ENCODE measurements around the gene NRXN3. TPM values are rescaled to one million over a fixed set of nuclear protein-coding genes. Genes with fewer than 3 reads are reported as not detected.
"Not testable (repeated sequence)": the region's sequence is repeated elsewhere in the genome, so short reads cannot be mapped to it uniquely, and the experiment has no call there.

Gene NRXN3
- total RNA-seq, 1 donor from 2014 or later, result 6.7 TPM

DNA sequence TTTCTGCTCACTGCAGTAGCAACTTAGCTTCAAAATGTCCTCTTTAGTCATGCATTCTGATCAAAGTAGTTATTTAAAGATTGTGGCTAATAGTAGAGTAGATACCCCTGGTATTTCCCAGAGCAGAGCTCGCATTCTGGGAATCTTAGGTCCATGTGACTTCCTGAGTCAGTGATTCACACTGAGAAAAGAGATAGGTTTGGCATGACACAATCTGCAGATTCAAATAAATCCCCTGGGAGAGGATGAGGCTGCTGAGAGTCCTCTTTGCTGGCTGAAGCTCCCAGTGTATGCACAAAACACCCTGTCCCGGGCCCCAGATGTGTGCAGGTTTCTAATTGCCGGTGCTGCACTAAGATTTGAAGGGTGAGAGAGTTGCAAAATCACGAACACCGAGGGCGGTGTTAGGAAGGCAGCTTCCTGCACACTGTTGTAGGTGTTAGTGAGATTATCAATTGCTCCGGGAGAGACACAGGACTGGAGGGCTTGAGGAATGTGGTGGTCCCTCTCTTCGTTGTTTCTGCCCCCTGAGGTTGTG, 233.2 kb downstream of the NRXN3 start:
- DNase-seq (ENCODE audit: low spot score), result no peak

DNA sequence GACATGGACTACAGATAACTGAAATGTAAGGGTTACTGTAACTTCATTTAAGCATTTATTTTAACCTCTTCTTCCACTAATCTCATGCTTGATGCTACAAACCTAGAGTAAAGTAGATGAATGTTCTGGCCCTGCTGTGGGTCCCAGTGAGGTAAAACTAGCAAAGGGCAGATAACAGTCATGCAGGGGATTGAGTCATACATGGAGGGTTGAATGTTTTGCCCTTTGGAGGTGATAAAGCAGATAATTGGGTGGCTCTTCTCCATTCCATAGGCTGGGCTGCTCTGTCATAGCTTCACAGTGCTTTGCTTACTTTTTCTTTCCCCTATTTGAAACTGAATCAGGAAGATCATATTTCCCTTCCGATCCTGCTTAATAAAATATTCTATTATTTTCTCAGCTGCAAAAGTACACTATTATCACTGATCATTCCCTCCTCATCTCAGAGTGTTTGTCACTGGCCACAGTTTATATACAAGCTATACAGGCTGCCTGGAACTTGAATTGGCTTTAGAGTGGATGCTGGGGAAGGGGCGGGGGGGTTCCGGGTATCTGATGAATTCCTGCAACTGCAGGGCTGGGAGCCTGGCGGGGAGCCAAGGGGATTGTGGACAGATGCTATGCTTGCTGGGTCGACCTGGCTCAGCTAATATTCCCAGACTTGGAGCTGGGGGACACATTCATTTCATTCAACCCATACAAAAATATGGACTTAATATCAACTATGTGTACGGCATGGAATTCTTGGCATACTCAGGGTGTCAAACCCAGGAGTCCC, 235.1 kb downstream of the NRXN3 start:
- DNase-seq (ENCODE audit: low spot score), result no peak

DNA sequence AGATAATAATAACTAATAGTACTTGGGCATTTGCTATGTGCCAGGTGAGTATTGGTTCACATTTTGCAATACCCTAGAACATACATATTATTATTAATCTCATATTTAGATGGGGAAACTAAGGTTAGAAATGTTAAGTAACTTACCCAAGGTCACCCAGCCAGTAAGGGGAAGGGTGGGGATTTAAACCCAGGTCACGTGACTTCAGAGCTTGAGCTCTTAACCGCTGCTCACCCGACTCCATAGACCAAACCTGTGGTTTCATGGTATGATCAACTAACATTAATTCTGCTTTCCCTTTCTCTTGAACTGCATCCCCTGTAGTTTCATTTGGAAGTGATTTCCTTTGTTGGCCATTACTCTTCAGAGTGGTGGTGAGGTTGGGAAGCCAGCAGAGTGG, 242.3 kb downstream of the NRXN3 start:
- no peak for DNase-seq (ENCODE audit: low spot score)

DNA sequence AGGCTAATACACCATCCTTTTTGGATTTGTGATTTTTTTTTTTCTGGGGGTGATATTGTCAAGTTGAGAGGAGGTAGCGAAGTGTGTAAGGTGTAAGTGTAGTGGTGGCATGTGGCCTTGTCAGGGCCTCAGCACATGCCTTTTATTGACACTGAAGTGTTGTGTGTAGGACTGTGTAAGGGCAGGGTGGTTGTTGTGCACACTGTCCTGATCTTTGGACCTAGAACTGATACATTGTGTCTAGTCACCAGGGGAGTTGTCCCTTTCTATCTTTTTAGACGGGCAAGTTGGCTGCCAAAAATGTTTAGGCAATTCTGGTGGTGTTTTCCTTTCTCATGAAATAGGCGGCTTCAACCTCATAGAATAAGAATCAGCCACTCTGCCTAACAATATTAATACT, 244.0 kb downstream of the NRXN3 start:
- no peak for DNase-seq (ENCODE audit: low spot score)

DNA sequence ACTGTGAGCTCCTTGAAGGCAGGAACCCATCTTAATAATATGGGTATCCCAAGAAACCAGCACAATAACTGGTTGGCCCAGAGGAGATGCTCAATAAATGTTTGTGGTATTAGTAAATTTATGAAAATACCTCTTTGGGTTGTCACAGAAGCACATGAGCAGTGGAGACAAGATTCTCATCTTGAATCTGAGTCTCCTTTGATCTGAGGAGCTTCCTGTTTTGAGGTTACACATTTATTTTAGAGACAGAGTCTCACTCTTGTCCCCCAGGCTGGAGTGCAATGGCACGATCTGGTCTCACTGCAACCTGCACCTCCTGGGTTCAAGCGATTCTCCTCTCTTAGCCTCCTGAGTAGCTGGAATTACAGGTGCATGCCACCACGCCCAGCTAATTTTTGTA, 247.4 kb downstream of the NRXN3 start:
- DNase-seq (ENCODE audit: low spot score), result no peak

DNA sequence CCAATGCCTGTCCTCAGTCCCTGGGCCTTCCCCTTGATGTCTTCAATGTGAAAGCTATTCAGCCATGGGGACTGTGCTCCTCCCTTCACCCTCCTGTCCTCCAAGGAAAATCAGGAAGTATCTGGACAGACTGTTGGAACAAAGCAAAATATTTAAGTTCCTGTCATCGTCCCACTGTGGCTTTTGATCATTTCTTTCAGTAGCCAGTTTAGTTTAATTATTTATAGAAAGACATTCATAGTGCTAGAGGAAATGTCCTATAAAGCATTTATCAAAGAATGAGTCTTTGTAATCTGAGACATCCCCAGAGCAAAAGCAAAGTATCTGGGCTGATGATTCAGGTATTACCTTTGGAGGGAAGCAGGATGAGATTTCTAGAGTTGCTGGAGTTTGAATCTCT, 254.1 kb downstream of the NRXN3 start:
- DNase-seq (ENCODE audit: low spot score), result no peak

DNA sequence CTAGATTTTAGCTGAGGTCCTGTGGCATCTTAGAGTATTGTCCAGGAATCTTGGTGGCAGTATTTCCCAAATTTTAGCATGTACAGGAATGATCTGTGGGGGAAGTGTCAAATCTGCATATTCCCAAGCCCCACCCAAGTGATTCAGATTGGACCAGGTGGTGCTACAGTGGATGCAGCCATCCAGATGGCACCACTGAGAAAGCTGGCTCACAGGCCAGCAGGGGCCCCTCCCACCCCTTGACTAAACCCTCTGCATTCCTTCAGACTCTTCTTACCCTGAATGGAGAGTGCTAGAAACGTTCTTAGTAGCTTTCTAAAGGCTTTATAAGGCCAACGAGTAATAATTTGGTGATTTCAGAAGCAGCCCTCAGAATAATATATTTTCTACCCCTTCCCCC, 255.2 kb downstream of the NRXN3 start:
- no peak for DNase-seq (ENCODE audit: low spot score)

DNA sequence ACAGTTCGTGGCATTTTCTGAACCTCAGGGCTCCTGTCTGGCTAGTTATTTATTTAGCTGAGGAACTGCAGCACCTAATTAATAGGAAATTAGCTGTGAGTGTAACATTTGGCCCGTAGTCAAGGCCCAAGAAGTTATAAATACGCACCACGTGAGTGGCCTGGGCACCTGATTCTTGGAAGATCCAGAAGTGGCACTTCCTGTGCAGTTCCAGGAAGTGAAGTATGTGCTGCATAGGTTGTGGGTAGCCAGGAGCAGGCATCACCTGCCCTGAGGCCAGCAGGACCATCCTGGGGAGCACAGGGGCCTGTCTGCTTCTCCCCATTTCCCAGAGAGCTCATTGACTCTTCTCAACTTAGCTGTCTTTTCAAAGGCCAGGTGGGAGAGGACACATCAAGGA, 255.6 kb downstream of the NRXN3 start:
- no peak for DNase-seq (ENCODE audit: low spot score)

DNA sequence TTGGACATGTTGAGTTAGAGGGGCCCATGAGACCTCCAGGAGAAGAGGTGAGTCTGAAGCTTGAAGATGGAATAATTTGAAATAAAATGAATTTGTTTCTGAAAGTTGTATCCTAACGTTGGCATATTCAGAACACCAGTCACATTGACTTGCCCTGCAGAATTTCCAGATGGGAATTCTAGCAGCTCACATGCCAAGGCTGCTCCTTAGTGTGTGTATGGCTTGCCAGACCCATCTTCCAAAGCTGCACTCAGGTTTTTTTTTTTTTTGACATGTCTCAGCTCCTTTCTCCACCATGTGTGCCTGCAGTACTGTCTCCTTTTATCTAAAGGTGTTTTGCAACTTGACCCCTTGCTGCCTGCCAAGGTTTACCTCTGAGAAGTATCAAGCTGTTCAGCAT, 261.9 kb downstream of the NRXN3 start:
- no peak for DNase-seq (ENCODE audit: low spot score)

DNA sequence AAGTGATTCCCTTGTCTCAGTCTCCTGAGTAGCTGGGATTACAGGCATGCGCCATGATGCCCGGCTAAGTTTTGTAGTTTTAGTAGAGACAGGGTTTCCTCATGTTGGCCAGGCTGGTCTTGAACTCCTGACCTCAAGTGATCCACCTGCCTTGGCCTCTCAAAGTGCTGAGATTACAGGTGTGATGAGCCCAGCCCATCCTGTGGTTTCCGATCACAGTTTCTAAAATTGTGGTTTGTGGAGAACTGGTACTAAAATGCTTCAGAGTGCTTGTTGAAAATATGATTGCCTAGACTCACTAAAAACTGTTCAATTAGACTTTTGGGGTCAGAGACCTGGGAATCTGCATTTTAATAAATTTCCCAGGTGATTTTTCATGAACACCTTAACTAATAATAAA, 267.3 kb downstream of the NRXN3 start:
- not testable (repeated sequence) for DNase-seq (ENCODE audit: low spot score)

DNA sequence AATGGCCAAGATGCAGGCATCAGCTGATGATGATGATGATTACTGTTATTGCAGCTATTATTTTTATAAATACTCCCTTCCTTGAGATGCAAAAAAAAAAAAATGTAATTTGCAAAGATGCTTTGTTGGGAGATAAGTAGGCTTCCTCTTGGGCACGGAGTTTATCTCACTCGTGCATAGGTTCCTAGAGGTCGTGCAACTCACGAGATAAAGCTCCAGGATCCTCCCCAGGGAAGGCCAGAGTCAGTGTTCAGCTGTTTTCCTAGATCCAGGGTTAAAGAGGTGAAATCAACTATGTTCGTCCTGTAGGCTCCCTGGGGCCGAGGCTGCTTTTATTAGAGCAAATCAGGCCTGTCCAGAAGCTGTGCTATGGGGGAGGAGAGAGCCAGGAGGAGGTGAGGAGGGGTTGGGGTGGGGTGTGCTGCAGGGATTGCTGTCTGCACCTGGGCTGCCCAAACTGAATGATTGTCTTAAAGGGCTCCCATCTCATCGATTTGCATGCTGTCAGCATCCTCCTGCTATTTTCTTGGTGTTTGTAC, 270.3 kb downstream of the NRXN3 start:
- no peak for DNase-seq (ENCODE audit: low spot score)

DNA sequence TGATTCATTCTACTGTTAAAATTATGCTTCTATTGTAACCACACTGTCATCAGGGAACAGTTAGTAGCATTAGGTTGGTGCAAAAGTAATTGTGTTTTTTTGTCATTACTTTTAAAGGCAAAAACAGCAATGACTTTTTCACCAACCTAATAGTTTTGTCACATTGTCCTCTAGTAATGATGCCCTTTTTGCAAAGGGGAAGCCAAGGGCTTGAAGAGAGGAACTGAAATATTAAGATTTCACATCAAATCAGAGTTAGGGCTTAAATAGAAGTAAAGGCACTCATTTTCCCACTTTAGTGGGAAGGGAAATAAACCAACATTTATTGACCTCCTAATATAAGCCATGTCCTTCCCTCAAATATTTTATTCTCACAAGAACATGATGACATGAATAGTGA, 273.7 kb downstream of the NRXN3 start:
- no peak for DNase-seq (ENCODE audit: low spot score)

DNA sequence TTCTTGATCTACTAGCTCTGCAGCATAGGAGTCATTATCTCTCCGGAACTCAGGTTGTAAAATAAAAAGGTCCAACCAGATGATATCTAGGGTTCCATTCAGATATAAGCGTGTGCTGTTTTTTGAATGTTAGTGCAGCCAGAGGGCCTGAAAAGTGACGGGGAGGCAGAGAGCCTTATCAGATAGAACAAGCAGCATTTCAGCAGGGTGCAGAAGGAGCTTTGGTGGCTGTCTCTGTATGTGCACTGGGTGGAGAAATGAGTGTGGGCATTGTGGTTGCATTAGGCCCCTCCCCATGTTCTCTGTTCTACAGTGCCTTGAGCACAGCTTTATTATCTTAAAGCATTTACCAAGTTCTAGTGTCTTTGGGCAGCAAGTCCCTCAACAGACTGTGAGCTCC, 275.1 kb downstream of the NRXN3 start:
- no peak for DNase-seq (ENCODE audit: low spot score)

DNA sequence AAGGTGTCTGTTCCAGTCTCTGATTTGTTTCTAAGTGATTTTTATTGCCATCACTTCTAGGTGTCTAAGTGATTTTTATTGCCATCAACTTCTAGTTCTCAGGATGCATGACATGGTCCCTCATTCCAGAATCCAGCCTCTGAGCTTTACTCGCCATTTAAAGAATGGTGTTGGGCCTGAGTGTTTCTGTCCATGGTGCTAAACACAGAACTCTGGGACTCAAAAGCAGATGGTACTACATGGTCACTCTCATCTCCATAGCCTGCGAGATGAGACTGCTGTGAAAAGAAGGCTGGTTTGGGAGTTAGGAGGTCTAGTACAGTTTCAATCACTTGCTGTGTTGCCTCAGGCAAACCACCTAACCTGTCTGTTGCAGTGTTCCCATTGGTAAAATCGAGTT, 276.6 kb downstream of the NRXN3 start:
- DNase-seq (ENCODE audit: low spot score), result no peak

DNA sequence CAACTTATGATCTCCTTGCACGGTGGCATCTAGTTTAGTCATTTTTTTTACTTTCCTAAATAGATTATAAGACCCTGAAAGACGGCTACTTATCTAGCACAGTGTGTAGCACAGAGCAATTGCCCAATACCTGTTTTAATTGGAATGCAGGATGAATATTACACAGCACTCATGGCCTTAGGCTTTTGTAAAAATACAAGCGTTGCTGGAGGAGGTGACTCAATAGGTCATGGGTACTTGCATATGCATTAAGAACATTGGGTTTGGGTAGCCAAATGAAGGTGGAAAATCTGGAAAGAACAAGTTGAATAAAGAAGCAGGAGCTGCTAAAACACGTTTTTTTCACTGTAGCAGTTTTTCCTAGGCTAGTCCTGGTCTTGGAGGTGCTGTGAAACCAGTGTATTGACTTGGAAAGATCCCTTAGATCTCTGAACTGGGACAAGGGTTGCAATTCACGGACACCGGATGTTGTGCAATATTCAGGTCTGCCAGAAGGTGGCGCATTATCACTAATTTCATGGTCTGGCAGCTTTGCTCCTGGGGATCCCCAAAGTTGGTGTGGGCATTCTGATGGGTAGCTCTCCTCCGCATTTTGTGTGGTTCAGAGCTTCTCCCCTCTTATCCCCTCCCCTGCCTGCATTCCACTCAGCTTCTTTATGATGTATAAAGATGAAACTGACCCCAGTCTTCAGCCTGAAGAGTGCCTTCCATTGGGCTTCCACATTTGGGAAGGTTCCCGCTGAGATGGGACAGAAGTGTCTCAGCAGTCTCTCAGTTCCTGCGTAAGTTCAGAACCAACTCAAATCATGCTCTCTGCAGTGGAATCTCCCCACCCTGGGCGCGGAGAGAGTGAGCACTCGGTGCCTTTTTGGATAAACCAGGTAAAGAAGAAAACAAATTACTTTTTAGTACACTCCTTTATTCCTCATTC, 278.3 kb downstream of the NRXN3 start:
- peak; percentile 44 for DNase-seq (ENCODE audit: low spot score)

DNA sequence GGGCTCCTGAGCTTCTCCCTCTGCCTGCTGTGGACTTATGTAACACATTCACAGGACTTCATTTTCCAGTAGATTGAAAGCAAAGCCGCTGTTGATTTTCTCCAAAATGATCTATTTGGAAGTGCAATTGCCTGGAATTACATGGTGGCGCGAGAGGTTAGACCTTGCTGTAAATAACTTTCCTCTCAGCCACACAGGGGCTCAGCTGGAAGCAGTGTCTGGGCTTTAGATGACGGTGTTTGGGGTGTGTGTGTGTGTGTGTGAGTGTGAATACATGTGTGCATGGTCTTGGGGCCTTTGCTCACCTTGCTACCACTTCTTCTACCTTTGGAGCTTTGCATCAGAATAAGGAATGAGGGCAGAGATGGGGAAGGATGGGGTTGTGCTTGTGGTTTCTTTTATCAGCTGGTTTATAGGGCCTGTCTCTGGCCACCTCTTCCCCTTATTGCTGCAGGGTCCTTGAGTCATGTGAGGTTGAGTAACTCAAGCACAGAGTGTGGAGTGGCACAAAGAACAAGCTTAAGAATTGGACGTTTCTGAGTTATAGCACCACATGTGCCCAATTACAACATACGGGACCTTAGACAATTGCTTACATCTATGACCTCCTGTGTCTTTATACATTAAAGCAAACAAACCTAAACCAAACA, 280.6 kb downstream of the NRXN3 start:
- DNase-seq (ENCODE audit: low spot score), result no peak

DNA sequence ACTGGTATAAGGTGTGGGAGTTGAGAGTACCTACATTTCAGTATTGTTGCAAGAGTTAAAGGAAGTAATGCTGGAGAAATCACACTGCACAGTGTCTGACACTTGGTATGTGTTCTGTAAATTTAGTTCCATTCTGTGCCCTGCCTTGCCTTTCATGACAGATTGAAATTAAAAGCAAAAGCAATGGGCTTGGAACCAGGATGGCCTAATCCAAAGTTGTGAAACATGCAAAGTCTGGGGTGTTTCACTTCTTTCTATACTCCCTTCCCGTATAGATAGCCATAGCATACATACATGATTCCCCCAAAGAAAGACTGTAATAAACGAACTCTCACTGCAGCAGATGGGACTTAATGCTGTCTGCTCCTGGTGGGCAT, 281.1 kb downstream of the NRXN3 start:
- no peak for DNase-seq (ENCODE audit: low spot score)

DNA sequence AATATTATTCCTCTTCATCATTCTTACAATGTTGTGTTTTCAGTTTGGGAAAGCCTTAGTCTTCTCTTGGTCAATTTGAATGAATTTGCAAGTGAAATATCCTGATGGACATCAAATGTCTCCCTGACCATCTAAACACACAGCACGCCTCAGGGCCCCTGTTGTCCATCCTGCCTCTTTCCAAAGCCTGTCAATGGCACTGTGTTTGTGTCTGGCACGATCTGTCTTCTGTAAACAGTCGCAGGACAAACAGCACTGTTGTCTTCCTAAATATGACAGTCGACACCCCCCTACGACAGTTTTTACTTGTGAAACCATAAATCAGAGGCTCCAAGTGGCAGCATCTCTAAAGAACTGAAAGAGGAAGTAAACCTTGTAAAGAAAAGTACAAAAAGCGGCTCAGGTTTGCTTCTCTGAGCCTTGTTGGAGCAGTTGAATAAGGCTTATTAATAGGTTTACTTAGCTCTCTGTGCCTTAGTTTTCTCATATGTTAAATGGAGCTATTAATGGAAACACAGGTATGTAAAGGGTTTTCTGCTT, 285.8 kb downstream of the NRXN3 start:
- no peak for DNase-seq (ENCODE audit: low spot score)

DNA sequence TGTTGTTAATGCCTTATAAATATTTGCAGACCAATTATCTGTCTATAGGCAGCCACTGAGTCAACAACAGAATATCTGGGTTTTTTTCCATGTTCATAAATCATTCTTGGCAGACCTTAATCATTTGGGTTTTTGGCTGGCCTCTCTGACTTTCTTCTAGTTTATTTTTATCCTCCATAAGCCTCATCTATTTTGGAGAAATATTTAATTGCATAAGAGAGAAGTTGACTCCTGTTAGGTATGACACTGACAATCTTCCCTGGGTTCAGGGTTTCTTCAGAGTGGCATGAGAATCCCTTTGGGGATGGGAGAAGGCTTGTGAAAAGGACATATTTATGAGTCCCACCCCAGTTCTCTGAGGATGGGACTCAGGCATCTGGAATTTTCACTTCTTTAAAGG, 299.8 kb downstream of the NRXN3 start:
- no peak for DNase-seq (ENCODE audit: low spot score)

DNA sequence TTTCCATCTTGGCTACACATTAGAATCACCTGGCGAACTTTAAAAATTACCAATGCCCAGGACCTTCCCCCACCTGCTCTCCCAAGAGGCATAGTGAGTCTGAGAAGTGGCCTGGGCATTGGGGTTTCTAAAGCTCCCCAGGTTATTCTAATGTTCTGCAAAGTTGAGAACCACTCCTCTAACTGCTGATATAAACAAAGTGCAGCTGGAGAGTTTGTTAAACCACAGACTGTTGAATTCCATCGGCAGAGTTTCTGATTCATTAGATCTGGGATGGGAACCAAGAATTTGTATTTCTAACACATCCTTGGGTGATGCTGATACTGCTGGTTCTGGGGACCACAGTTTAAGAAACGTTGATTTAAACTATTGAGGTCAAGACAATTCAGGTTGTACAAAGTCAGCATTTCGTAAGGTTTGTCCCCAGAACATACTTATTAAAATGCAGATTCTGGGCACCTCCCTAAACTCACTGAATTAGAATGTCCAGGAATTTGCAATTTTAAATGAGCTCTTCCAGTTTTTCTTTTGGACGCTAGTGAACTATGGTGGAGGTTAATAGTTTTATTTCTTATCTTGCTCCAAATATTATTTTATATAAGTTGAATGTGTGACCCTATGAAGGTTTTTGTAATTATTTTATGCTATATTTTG, 309.1 kb downstream of the NRXN3 start:
- no peak for DNase-seq (ENCODE audit: low spot score)

DNA sequence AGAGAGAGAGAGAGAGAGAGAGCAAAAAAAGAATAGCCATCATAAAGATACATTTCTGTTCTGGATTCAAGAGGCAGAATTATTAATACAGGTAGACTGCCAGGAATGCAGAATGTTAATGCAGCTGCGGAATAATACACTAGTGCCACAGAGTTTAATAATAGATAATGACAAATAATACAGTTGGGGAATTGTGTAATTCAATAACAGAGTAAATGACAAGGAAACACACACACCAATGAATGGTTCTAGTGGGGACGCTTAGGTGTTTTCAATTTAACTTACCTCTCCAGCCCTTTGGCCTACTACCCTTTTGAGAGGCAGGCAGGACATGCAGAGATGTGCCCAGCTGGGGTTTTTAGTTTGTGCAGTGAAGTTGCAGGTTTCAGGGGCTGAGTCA, 313.9 kb downstream of the NRXN3 start:
- no peak for DNase-seq (ENCODE audit: low spot score)
